Stimulated activated CD8-positive, alpha-beta memory T cell treated with anti-CD3 and anti-CD28 coated beads, Interleukin-2, amount 100 ng/mL, for 48 hours (primary cell): ENCODE measurements around the gene MRPL24.
A peak's percentile ranks its signal among the peaks of the same experiment; 100 is the strongest.

Source experiments
- DNase-seq, 2 donors: peaks; one replicate each; pipeline ENCODE4 v3.0.0-alpha.2; 2020; ENCODE audit warnings: low read depth in 2 of 2

Gene MRPL24

DNA sequence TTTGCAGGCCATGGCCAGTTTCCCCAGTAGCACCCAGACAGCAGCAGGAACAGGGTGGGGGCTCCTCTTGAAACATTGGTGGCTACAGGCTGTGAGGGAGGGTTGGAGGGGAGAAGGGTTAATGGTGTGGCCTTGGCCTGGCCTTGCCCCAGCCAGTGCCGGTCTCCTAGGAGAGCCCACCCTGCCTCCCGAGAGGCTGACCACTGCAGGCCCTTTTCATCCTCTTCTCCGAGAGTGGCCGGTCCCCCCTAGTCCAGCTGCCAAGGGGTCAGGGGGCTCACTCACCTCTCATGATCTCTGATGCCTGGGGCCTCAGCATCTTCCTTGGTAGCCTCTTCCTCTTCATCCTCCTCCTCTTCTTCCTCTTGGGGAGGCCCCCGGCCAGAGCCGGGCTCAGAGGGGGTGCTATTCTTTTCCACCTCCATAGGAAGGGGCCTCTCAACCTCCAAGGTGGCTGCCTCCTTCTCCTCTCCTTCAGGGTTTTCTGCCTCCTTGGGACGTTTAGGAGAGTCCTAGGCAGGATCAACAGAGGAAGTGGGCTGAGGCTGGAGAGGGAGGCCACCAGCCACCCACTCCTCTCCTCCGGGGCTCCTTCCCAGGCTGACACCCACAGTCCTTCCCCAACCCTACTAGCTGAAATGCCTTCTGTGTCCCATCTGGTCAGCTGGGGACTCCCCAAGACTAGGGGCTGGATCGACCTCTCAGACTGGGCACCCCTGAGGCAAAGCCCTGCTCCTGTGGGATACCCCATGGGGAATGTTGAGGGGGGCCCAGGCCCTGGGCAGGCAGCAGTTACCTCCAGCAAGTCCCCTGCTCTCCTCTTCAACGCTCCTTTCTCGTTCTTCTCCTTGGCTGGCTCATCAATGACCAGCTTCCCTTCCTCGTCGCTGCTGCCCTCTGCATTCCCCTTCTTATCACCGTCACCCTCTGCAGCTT, 2.7 kb upstream of the MRPL24 start:
- DNase-seq, result no peak

DNA sequence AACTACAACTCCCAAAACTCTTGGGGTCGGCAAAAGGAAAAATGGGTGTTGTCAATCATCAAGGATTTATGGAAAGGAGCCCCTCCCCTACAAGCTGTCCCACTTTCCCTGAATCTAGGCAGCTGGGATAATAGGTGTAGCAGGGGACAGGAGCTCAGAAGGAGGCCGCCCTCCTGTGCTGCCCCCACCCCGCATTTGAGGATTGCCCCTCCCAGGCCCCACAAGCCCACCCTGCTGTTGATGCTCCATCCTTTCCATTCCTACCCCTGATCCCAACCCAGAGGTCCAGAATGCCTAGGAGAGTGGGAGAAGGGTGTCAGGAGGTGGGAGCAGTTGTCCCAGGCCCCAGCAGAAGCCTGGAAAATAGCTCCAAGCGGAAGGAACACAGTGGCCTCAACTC, 1.9 kb upstream of the MRPL24 start:
- DNase-seq, result no peak

GRCh38 chr1:156742017-156742416, 1.1 kb upstream of the MRPL24 start:
- DNase-seq, result no peak

DNA sequence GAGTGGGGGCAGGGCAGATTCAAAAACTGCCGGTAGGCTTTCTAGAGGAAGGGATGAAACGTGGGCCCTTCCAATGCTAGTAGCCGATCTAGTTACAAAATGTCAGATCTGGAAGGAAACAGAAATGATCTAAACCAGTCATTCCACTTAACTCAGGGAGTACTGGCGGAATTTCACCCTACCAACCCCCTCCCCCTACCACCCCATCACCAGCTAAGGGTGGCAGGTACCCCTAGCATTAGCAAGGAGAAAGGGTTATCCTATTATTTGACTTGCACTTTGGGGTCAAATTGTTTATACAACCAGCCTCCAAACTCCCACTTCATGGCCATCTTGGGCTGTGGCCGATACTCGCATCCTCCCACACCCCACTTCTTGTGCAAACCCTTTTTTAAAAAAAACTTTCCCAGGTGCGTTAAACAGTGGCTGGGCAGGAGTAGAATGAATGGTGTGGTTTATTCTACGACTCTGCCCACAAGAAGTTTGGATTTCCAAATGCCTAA, 644 bp upstream of the MRPL24 start:
- no peak for DNase-seq

DNA sequence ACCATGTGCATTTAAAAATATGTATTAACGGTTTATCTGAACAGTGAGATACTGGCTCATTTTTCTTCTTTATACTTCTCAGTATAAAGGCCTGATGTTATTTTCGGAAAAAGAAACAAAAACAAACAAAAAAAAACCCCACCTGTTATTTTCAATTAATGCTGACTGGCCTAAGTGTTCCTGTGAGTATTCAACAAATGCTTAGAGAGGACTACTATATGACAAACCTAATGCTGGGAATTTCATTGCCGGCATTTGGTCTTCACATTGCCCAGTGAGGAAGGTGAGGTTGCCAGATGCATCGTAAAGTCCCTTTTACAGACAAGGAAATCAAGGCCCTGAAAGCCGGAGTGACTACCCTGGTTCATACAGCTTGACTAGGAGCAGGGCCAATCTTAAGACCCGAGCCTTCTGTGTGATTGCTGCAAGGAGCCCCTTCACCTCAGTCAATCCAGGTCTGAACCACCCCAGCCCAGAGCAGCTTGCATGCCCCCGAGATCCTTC, 599 bp downstream of the MRPL24 start:
- no peak for DNase-seq

- DNase-seq, result no peak
These were observed 2.0 kb downstream of the MRPL24 start for GRCh38 chr1:156738916-156739315.

DNA sequence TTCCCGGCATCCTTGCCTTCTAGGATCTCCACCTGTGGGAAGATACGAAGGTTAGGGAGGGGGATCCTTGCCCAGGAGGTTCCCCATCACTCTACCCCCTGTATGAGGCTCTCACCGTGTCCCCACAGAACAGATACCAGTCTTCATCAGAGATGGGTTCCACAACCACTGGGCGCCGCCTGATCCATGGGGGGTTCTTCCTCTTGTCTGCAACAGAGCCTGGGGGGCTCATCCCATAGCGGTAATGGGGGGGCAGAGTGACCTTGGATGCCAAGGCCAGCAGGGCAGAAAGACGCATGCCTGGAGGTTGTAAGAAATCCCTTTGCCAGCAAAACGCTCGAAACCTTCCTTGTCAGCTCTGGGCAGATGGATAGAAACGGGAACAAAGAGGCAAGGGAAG, 2.5 kb downstream of the MRPL24 start:
- DNase-seq, result no peak

GRCh38 chr1:156733989-156734584, 6.8 kb downstream of the MRPL24 start:
- no peak for DNase-seq

DNA sequence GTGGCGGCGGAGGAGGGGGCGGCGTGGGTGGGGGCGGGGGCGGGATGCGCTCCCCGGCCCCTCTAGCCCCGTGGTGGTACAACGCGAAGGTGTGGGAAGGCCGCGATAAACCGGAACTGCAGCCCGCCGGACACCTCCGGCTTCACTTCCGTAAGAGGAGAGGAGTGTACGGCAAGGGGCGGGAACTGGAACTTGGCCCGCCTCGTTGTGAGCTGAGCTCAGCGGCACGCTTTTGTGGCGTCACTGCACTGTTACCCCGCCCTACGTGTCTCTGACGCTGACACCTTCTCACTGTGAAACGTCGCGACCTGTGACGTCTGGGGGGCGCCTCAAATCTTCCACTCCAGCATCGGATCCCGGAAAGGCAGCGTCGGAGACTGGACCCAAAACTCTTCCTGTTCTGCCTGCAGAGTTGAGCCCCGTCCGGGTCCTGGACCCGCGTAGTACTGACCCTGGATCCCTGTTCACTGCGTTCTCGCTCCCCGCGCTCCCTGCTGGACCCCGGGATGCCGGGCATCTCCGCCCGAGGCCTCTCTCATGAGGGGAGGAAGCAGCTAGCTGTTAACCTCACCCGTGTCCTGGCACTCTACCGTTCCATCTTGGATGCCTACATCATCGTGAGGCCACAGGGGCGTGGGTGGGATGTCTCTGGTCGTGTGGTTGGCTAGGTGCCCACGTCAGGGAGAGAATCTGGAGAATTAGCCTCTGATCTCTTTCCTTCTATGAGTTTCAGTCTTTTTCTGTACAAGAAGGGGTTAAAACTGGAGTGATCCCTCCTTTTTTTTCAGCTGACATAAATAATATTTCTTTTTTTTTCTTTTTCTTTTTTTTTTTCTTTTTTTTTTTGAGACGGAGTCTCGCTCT, 12.1 kb downstream of the MRPL24 start, which contains the start of gene ISG20L2:
ISG20L2 (minus strand) TSS at position 168 of the 864 bp plus-strand sequence. CDS start 1,114 bp downstream, outside the sequence.
- DNase-seq, result peak; percentile 86 to 95

GRCh38 chr1:156727926-156728598, 12.8 kb downstream of the MRPL24 start, which contains the start of gene METTL25B:
Gene METTL25B, plus strand, starts transcription at chr1:156728469. Its CDS starts 636 bp downstream, at chr1:156729105.
- peak; percentile 75 to 77 for DNase-seq

DNA sequence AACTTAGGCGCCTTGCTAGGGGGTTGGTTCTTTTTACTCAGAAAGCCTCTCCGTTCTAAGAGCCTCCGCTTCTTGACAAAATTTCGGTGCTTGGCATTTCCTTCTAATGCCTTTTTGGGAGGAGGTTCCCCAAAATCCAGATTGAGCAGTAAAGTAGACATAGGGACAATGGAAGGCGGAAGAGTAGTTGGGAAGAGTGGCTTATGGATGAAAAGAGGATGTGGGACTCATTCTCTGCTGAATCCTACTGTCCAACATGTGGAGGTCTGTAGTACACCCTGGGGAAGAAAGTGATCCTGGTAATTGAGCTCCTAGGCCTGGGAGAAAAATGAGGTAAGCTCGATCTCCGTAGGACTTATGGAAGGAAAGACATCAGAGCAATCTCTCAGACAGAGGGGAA, 13.4 kb downstream of the MRPL24 start:
- no peak for DNase-seq

- DNase-seq, result no peak
These were observed 14.2 kb downstream of the MRPL24 start for GRCh38 chr1:156726549-156727226.

GRCh38 chr1:156725683-156726280, 15.1 kb downstream of the MRPL24 start:
- peak; percentile 72 to 78 for DNase-seq

GRCh38 chr1:156721535-156721934, 19.4 kb downstream of the MRPL24 start:
- DNase-seq, result no peak

DNA sequence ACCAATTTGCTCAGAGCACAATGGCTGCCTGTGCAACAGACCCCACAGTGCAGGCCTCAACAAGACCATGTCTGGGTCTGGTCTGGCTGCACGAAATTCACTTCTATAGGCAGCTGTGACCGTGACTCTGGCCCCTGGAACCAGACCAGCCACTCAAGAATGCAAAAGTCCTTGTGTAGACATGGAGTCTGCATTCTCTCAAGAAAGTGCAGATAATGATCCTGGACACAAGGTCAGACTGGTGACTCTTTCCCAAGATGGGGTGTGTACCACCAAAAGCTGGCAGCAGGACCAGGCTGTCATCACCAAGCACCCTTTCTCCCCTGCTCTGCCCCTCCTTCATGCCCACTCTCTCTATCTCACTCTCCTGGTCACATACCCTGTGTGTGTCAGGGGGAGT, 19.8 kb downstream of the MRPL24 start:
- DNase-seq, result no peak

GRCh38 chr1:156717351-156717750, 23.5 kb downstream of the MRPL24 start:
- no peak for DNase-seq

DNA sequence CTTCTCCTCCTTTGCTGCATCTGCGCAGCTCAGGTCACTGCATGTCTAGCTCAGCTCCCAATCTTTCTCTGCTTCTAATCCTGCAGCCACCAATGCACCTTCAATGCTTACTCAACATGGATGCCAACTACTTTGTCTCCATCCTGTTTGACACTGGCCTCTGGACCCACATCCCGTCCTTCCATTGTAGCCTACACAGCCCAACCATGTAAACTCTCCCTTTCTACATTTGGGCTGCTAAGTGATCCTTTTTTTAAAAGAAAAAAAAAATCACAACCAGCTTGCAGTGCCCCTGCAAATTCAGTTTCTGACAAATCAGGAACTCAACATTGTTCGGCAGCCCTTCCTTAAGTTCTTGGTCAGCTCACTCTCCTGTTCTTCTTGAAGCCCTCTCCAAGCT, 26.1 kb downstream of the MRPL24 start:
- DNase-seq, result no peak

DNA sequence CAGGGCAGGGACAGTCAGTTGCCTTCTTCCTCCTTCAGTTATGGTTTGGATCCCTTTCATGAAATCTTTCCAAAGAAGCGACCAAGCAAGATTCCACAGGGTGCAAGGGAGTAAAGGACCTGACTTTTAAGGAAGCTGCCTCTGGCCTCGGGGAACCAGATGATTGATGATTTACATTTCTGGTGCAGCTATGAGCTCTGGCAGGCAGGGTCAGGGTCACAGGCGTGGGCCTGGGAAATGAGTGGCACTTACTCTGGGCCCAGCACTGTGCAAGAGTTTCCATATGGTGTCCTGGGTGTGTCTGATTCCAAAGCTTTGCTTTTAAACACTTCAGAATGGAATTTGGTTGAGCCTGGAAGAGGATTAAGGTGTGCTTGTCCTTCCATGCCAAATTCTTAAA, 28.3 kb downstream of the MRPL24 start:
- DNase-seq, result no peak

GRCh38 chr1:156711011-156711817, 29.7 kb downstream of the MRPL24 start:
- no peak for DNase-seq
